IMR-90 (cell line): ENCODE results near the gene ENAH. TPM values are rescaled to one million over a fixed set of nuclear protein-coding genes. Genes with fewer than 3 reads are reported as not detected.

Source experiments
- ATAC-seq: fragments of 200-7000 bp; cut with Tn5 transposase; 2 replicates; pipeline ENCODE4 v1.9.1; 2020; ENCODE audit warnings: low read depth, mild to moderate bottlenecking, moderate library complexity
- BruUV-seq: library from RNA; stranded (reverse); fragments of 400-500 nt; replicated peaks from 2 replicates; lab custom pipeline; 2021; lab: Mats Ljungman, UMichigan
- CTCF ChIA-PET: fragments of 300-600 bp; formaldehyde crosslinking; extraction: SDS; loops from one replicate; lab custom pipeline; 2021; ENCODE audit warnings: antibody characterized with exemption; lab: Yijun Ruan, JAX
- POLR2A ChIA-PET: fragments of 300-600 bp; sonication (Branson Sonifier 250); formaldehyde crosslinking; loops from one replicate; lab custom pipeline; 2022; ENCODE audit warnings: antibody characterized with exemption; ENCODE audit not compliant: unreplicated experiment; lab: Charles Lee
- DNase-seq: peaks from one replicate; pipeline ENCODE4 v3.0.0; 2013
- H2AFZ ChIP-seq: replicated peaks from 2 replicates; pipeline ENCODE3; 2013; ENCODE audit warnings: low read length, mild to moderate bottlenecking; ENCODE audit not compliant: poor library complexity
- H2AK5ac ChIP-seq: 2 replicates; pipeline ENCODE4 v1.6.1; 2013; ENCODE audit warnings: low read depth, low read length, inconsistent platforms
- H2AK9ac ChIP-seq: replicated peaks from 2 replicates; pipeline ENCODE3; 2013; ENCODE audit warnings: mild to moderate bottlenecking, low read depth, low read length, moderate library complexity; ENCODE audit not compliant: poor library complexity
- H2BK120ac ChIP-seq: 2 replicates; pipeline ENCODE4 v1.6.1; 2013; ENCODE audit warnings: low read depth, low read length, inconsistent platforms
- H2BK15ac ChIP-seq: 3 replicates; pipeline ENCODE4 v1.6.1; 2013; ENCODE audit warnings: low read depth, low read length, inconsistent platforms
- H2BK20ac ChIP-seq: 2 replicates; pipeline ENCODE4 v1.6.1; 2013; ENCODE audit warnings: low read depth, mild to moderate bottlenecking, inconsistent platforms, low read length, moderate library complexity
- H2BK5ac ChIP-seq: 2 replicates; pipeline ENCODE4 v1.6.1; 2013; ENCODE audit warnings: mild to moderate bottlenecking, low read depth, low read length, inconsistent platforms; ENCODE audit not compliant: poor library complexity, severe bottlenecking
- H3K14ac ChIP-seq: replicated peaks from 2 replicates; pipeline ENCODE4 v1.6.1; 2013; ENCODE audit warnings: low read depth, low read length, inconsistent platforms
- H3K18ac ChIP-seq: 2 replicates; pipeline ENCODE4 v1.6.1; 2013; ENCODE audit warnings: low read depth, low read length, control low read depth
- H3K23ac ChIP-seq: 2 replicates; pipeline ENCODE4 v1.6.1; 2013; ENCODE audit warnings: low read depth, low read length, inconsistent platforms
- H3K27ac ChIP-seq: 2 replicates; pipeline ENCODE4 v1.5.1; 2013; ENCODE audit warnings: mild to moderate bottlenecking, control low read depth, low read length; ENCODE audit not compliant: insufficient read depth
- H3K27me3 ChIP-seq: 2 replicates; pipeline ENCODE4 v1.6.1; 2013; ENCODE audit warnings: low read length; ENCODE audit not compliant: control insufficient read depth, insufficient read depth
- H3K36me3 ChIP-seq: 2 replicates; pipeline ENCODE4 v1.6.1; 2013; ENCODE audit warnings: low read length, mixed read lengths; ENCODE audit not compliant: control insufficient read depth, insufficient read depth
- H3K4ac ChIP-seq: 2 replicates; pipeline ENCODE4 v1.6.1; 2013; ENCODE audit warnings: low read depth, low read length, inconsistent platforms
- H3K4me1 ChIP-seq: 2 replicates; pipeline ENCODE4 v1.6.1; 2013; ENCODE audit warnings: low read length, mixed read lengths; ENCODE audit not compliant: control insufficient read depth, insufficient read depth
- H3K4me2 ChIP-seq: 2 replicates; pipeline ENCODE4 v1.6.1; 2013; ENCODE audit warnings: low read depth, mild to moderate bottlenecking, control low read depth, low read length, moderate library complexity
- H3K4me3 ChIP-seq: 2 replicates; pipeline ENCODE4 v1.5.1; 2013; ENCODE audit warnings: low read depth, mild to moderate bottlenecking, control low read depth, low read length, moderate library complexity; ENCODE audit not compliant: insufficient read depth
- H3K56ac ChIP-seq: 2 replicates; pipeline ENCODE4 v1.6.1; 2013; ENCODE audit warnings: low read length, inconsistent platforms; ENCODE audit not compliant: insufficient read depth; ENCODE audit errors: extremely low read depth
- H3K79me1 ChIP-seq, 2 experiments: 2 replicates each; pipeline ENCODE4 v1.6.1; 2013; ENCODE audit warnings: low read length in 2 of 2, inconsistent platforms in 1 of 2, low read depth in 1 of 2
- H3K9ac ChIP-seq: 2 replicates; pipeline ENCODE4 v1.6.1; 2013; ENCODE audit warnings: low read depth, low read length, control low read depth
- H3K9me1 ChIP-seq: 2 replicates; pipeline ENCODE4 v1.6.1; 2013; ENCODE audit warnings: low read length, inconsistent platforms; ENCODE audit not compliant: insufficient read depth
- H3K9me3 ChIP-seq: 2 replicates; pipeline ENCODE4 v1.6.1; 2013; ENCODE audit warnings: low read length; ENCODE audit not compliant: control insufficient read depth, insufficient read depth
- H4K20me1 ChIP-seq: 2 replicates; pipeline ENCODE4 v1.6.1; 2013; ENCODE audit warnings: low read length, inconsistent platforms; ENCODE audit not compliant: insufficient read depth
- H4K5ac ChIP-seq: 2 replicates; pipeline ENCODE4 v1.6.1; 2013; ENCODE audit warnings: mild to moderate bottlenecking, low read depth, low read length, control low read depth
- H4K8ac ChIP-seq, 2 experiments: 2 replicates each; pipeline ENCODE4 v1.6.1; 2013; ENCODE audit warnings: low read depth in 2 of 2, low read length in 2 of 2, control low read depth in 1 of 2, inconsistent platforms in 1 of 2
- H4K91ac ChIP-seq: 2 replicates; pipeline ENCODE4 v1.6.1; 2013; ENCODE audit warnings: low read depth, low read length, inconsistent platforms; ENCODE audit not compliant: insufficient read depth
- POLR2A ChIP-seq: IDR thresholded peaks from 2 replicates; pipeline ENCODE4 v1.6.1; 2012; ENCODE audit warnings: mild to moderate bottlenecking, low read depth, low read length
- WGBS, 2 experiments: methylation state at CpG; one replicate each; pipeline versions ENCODE4 v1.1.5 to v1.1.7; 2013; ENCODE audit warnings: missing lambda C conversion rate in 2 of 2; ENCODE audit not compliant: insufficient read length in 1 of 2; ENCODE audit errors: extremely low coverage in 2 of 2; 5-methylcytosine and 5-hydroxymethylcytosine counted together
- dilution Hi-C: fragments of 300-500 bp; cut with HindIII; formaldehyde crosslinking; loops from one replicate; pipeline ENCODE4 v1.14.3; 2018; ENCODE audit warnings: low sequenced_read_pairs; ENCODE audit not compliant: unreplicated experiment
- in situ Hi-C: fragments of 300-500 bp; cut with MboI; formaldehyde crosslinking; loops from 3 replicates; pipeline ENCODE4 v1.14.3; 2019; ENCODE audit warnings: low sequenced_read_pairs, inconsistent platforms, mixed read lengths
- intact Hi-C: fragments of 100-400 bp; cut with micrococcal nuclease; formaldehyde crosslinking; loops from 2 replicates; pipeline ENCODE4 v1.10.0; 2022
- polyA plus RNA-seq, 3 experiments: library from polyadenylated mRNA; depleted of rRNA; stranded (reverse); fragments of >200 nt; gene quantifications; 2 replicates each; pipeline ENCODE4 v1.2.3, GENCODE V29; 2012; ENCODE audit warnings: low replicate concordance in 1 of 3
- total RNA-seq: library from RNA; depleted of rRNA; stranded (reverse); fragments of >200 nt; gene quantifications from 2 replicates; pipeline ENCODE4 v1.2.3, GENCODE V29; 2012

ENAH gene
- total and polyA plus RNA-seq, 2 of the 4 experiments (the other 2 are of a cell fraction), result 61.3 to 86.9 TPM

- DNase-seq (no peak), ATAC-seq (no peak)
- no peak overlapping the region for H2AFZ ChIP-seq
- POLR2A ChIA-PET, result no interaction called here
- no peak overlapping the region for H3K9ac ChIP-seq
- H3K4ac ChIP-seq, result no peak overlapping the region
- H3K9me1 ChIP-seq, result peaks cover 6% of the 10 kb centered on the region; the same call in 1 of the 2 replicates
- no peak overlapping the region for H3K56ac ChIP-seq
- no peak overlapping the region for H3K14ac ChIP-seq
- no peak overlapping the region for H3K4me2 ChIP-seq
- intact Hi-C loops (no loop called here), dilution Hi-C loops (no loop called here), in situ Hi-C loops (no loop called here)
- no peaks in the 10 kb centered on the region for H3K27me3 ChIP-seq
- no peak overlapping the region for H4K8ac ChIP-seq
- H3K4me1 ChIP-seq, result no peaks in the 10 kb centered on the region; the same call in 1 of the 2 replicates
- no TSS peak for BruUV-seq
- H2AK9ac ChIP-seq, result no peak overlapping the region
- H3K27ac ChIP-seq, result no peak overlapping the region
- CTCF ChIA-PET, result no interaction called here
- peaks cover 21 to 30% of the 10 kb centered on the region in 2 experiments; a peak in 3 of 4 replicates for H3K79me1 ChIP-seq
- H2AK5ac ChIP-seq, result no peak overlapping the region
- H2BK15ac ChIP-seq, result no peak overlapping the region
- H2BK120ac ChIP-seq, result no peak overlapping the region
- H3K18ac ChIP-seq, result no peak overlapping the region
- H3K36me3 ChIP-seq, result peaks cover 9% of the 10 kb centered on the region
- peaks cover 6% of the 10 kb centered on the region for H4K20me1 ChIP-seq
- WGBS, 2 experiments, result no CpG with 5 or more reads among the region's 3 CpGs
- no peak overlapping the region for H2BK5ac ChIP-seq
- no peak overlapping the region for H2BK20ac ChIP-seq
- no peak overlapping the region for H4K5ac ChIP-seq
- H3K9me3 ChIP-seq, result peaks cover 2% of the 10 kb centered on the region; the same call in 1 of the 2 replicates
- H3K23ac ChIP-seq, result no peak overlapping the region
- TF ChIP-seq POLR2A, result no peak
- H4K91ac ChIP-seq, result no peak overlapping the region
- no peak overlapping the region for H3K4me3 ChIP-seq
These were observed 93.0 kb downstream of the ENAH start for GRCh38 chr1:225559902-225560301.
